Mesenteric fat pad (tissue), 1 donor: ENCODE results near the gene BRD9. TPM values are rescaled to one million over a fixed set of nuclear protein-coding genes. Genes with fewer than 3 reads are reported as not detected.
A peak's percentile ranks its signal among the peaks of the same experiment; 100 is the strongest.
"Not testable (repeated sequence)": the region's sequence is repeated elsewhere in the genome, so short reads cannot be mapped to it uniquely, and the experiment has no call there.

ENCODE experiments used
- DNase-seq: peaks from one replicate; pipeline ENCODE4 v3.0.0-alpha.2; 2020; ENCODE audit warnings: low spot score
- long read RNA-seq: library from polyadenylated mRNA; unstranded; transcript quantifications from one replicate; pipeline ENCODE4 v2.0.0, GENCODE V29; 2020
- total RNA-seq: library from RNA; stranded (reverse); fragmentation: NEBNext Ultra II Directional; extraction: Animal tissue kit (Norgen Biotek cat#: 25700); gene quantifications from one replicate; pipeline ENCODE4 v1.2.1, GENCODE V29; 2021
- donor health status: DM: yes; HTN: yes; CAD: no.

Gene BRD9
- total RNA-seq = 38.2 TPM
- long read RNA-seq, transcript BRD9-202 (16 exons, 2,156 nt) = major isoform, 8 of 31 reads
- long read RNA-seq, partial matches to known transcripts = 9 of 31 reads
- long read RNA-seq, other reads (novel, unspliced or antisense) = 14 of 31 reads

- DNase-seq = peak; percentile 94
Observed at GRCh38 chr5:892394-893136, at the start of gene BRD9, which contains the start of gene TRIP13. Gene BRD9, minus strand, starts transcription at chr5:892801. Its CDS starts 144 bp downstream, at chr5:892657. Gene TRIP13, plus strand, starts transcription at chr5:892884. Its CDS starts 115 bp downstream, at chr5:892999.

GRCh38 chr5:940741-941140, 48.1 kb upstream of the BRD9 start:
- DNase-seq = not testable (repeated sequence)

- peak; percentile 59 for DNase-seq
Observed at GRCh38 chr5:939368-939767, 46.8 kb upstream of the BRD9 start.

- DNase-seq = peak; percentile 67
Observed at GRCh38 chr5:937151-937924, 44.7 kb upstream of the BRD9 start.

- peak; percentile 71 for DNase-seq
Observed at GRCh38 chr5:936149-937144, 43.8 kb upstream of the BRD9 start.

GRCh38 chr5:935510-936084, 43.0 kb upstream of the BRD9 start:
- DNase-seq = no peak

GRCh38 chr5:934381-934967, 41.9 kb upstream of the BRD9 start:
- DNase-seq = not testable (repeated sequence)

- peak; percentile 43 for DNase-seq
Observed at GRCh38 chr5:933951-934350, 41.4 kb upstream of the BRD9 start.

- DNase-seq = no peak
Observed at GRCh38 chr5:933251-933861, 40.8 kb upstream of the BRD9 start.

GRCh38 chr5:932628-933250, 40.1 kb upstream of the BRD9 start:
- DNase-seq = no peak

- peak; percentile 89 for DNase-seq
Observed at GRCh38 chr5:932151-932627, 39.6 kb upstream of the BRD9 start.

- DNase-seq = peak; percentile 49
Observed at GRCh38 chr5:931570-932145, 39.1 kb upstream of the BRD9 start.

- DNase-seq = no peak
Observed at GRCh38 chr5:930866-931265, 38.3 kb upstream of the BRD9 start.

- DNase-seq = peak; percentile 49
Observed at GRCh38 chr5:929596-929995, 37.0 kb upstream of the BRD9 start.

GRCh38 chr5:929182-929581, 36.6 kb upstream of the BRD9 start:
- DNase-seq = peak; percentile 57

- peak; percentile 64 for DNase-seq
Observed at GRCh38 chr5:927172-928015, 34.8 kb upstream of the BRD9 start.

- peak; percentile 89 for DNase-seq
Observed at GRCh38 chr5:926417-927171, 34.0 kb upstream of the BRD9 start.
